Ovary (tissue), 9 donors: ENCODE measurements around the gene MRPL50. TPM values are rescaled to one million over a fixed set of nuclear protein-coding genes. Genes with fewer than 3 reads are reported as not detected.

Source experiments
- DNase-seq, 5 donors: peaks; one replicate each; pipeline ENCODE4 v3.0.0-alpha.2; 2019 to 2020
- H3K27ac ChIP-seq, 2 donors: fragments of 200-600 bp; one replicate each; pipeline versions ENCODE4 v1.5.1 to v1.8.0; 2019 to 2022
- H3K27me3 ChIP-seq: fragments of 200-600 bp; one replicate; pipeline ENCODE4 v1.8.0; 2022
- H3K36me3 ChIP-seq: fragments of 200-600 bp; sonication (generic); one replicate; pipeline ENCODE4 v1.5.1; 2019
- H3K4me1 ChIP-seq: one replicate; pipeline ENCODE4 v1.8.1; 2013; ENCODE audit warnings: mild to moderate bottlenecking, moderate library complexity; ENCODE audit not compliant: insufficient read depth
- H3K4me3 ChIP-seq: fragments of 200-600 bp; sonication (generic); one replicate; pipeline ENCODE4 v1.5.1; 2017
- H3K9me3 ChIP-seq, 2 donors: fragments of 200-600 bp in 1 of 2; sonication (generic) in 1 of 2; one replicate each; pipeline versions ENCODE4 v1.5.1 to v1.8.1; 2013 to 2019; ENCODE audit warnings: mild to moderate bottlenecking in 1 of 2, moderate library complexity in 1 of 2
- CTCF ChIP-seq, 3 donors: fragments of 450-650 bp in 2 of 3; fragments of 200-600 bp in 1 of 3; IDR thresholded peaks; one replicate each; pipeline versions ENCODE4 v1.5.1 to v1.8.0; 2016 to 2022; ENCODE audit warnings: antibody characterized with exemption in 3 of 3, mild to moderate bottlenecking in 1 of 3
- EP300 ChIP-seq: sonication (generic); formaldehyde crosslinking; IDR thresholded peaks from one replicate; pipeline ENCODE4 v1.6.1; 2017; ENCODE audit warnings: antibody characterized with exemption
- POLR2A ChIP-seq: fragments of 450-650 bp; IDR thresholded peaks from one replicate; pipeline ENCODE4 v1.6.1; 2017; ENCODE audit warnings: antibody characterized with exemption, mild to moderate bottlenecking, moderate library complexity
- WGBS, 3 donors: extraction: QIAGEN DNeasy Blood & Tissue Kit in 1 of 3; methylation state at CpG; one replicate each; pipeline versions ENCODE4 v1.1.5 to v1.1.7; 2013 to 2017; 5-methylcytosine and 5-hydroxymethylcytosine counted together
- intact Hi-C, 4 donors: fragments of 100-400 bp; cut with DNase I; formaldehyde crosslinking; loops; one replicate each; pipeline versions ENCODE4 v1.11.0 to v1.15.1; 2022 to 2023
- polyA plus RNA-seq, 2 donors: library from polyadenylated mRNA; stranded (reverse); fragments of 200-250 nt in 1 of 2; fragments of 350-450 nt in 1 of 2; fragmentation: Illumina TruSeq in 1 of 2; extraction: RNeasy Lipid Tissue Mini Kit (QIAGEN cat#74804) in 1 of 2; gene quantifications; one replicate each; pipeline ENCODE4 v1.2.3, GENCODE V29; 2013 to 2014
- total RNA-seq, 7 donors: library from RNA; depleted of rRNA in 2 of 7; stranded (reverse); fragments of >200 nt in 2 of 7; fragmentation: NEBNext Ultra II Directional in 3 of 7; extraction: Animal tissue kit (Norgen Biotek cat#: 25700) in 3 of 7; gene quantifications; one replicate each; pipeline versions ENCODE4 v1.1.0 to v1.2.4, GENCODE V29; 2016 to 2023
- donor health status: DM: no; HTN: no; CAD: no; lungs with moderate emphysema.
- donor health status: DM: no; HTN: no; CAD: no.
- donor health status: Bipolar disorder and iron deficiency.
- donor health status: DM: yes; HTN: yes; CAD: no.
- donor health status: DM: no; HTN: no; CAD: no.
- donor health status: DM: yes; HTN: yes; CAD: no.

Gene MRPL50
- total and polyA plus RNA-seq, 9 donors = 9.2 to 16.9 (median 14.2) TPM

DNA sequence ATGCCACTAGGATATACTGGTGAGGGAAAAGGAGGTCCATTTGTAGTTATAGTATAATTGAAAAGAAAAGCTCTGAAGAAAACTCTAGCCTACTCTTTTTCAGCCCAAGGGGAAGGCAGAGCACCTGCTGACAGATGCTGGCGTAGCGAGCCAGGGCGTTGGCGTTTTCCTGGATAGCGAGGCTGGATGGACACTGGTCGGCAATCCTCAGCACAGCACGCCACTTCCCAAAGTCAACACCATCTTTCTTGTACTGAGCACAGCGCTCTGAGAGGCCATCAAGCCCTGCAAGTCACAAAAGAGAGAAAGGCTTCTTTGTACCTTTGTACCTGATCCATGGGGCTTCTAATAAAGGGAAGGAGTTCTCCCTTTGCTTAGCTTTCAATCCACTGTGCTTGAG, 28.9 kb upstream of the MRPL50 start:
- 88 to 94% (median 92%) methylated on average over 8 of the region's 8 CpGs for WGBS, 3 donors
- H3K4me1 ChIP-seq = no peaks in the 10 kb centered on the region
- no peak for TF ChIP-seq CTCF (IDR thresholded peaks at IDR 0.05)
- no peak for TF ChIP-seq EP300
- no peak for TF ChIP-seq POLR2A
- intact Hi-C loops = no loop called here
- H3K27ac ChIP-seq = no peak overlapping the region
- no peak for DNase-seq
- no peaks in the 10 kb centered on the region for H3K9me3 ChIP-seq
- no peak overlapping the region for H3K4me3 ChIP-seq
- H3K36me3 ChIP-seq = no peaks in the 10 kb centered on the region
- no peaks in the 10 kb centered on the region for H3K27me3 ChIP-seq

DNA sequence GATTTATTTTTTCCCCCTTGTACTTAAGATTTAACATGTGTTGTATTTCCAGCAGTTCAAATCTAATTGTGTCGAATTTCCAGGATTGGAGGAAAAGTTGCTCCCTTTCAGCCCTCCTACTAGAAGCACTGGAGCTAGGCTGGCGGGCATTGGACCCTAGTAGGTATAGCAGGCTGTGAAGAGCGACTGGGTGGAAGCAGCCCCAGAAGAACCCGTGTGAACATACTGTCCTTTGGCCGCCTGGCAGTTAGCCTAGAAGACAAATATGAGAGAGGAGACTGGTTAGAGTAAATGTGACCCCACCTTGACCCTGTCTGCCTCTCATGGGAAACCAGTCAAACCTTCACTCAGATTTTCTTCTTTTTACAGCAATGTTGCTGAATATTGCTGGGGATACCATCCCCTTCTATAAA, 23.2 kb upstream of the MRPL50 start:
- H3K4me3 ChIP-seq = no peak overlapping the region
- DNase-seq = no peak
- no peaks in the 10 kb centered on the region for H3K27me3 ChIP-seq
- peaks cover 0 to 3% of the 10 kb centered on the region in 2 donors for H3K9me3 ChIP-seq
- H3K4me1 ChIP-seq = no peaks in the 10 kb centered on the region
- H3K36me3 ChIP-seq = no peaks in the 10 kb centered on the region
- intact Hi-C loops = no loop called here
- no peak overlapping the region for H3K27ac ChIP-seq
- TF ChIP-seq EP300 (no peak), POLR2A (no peak), CTCF (IDR thresholded peaks at IDR 0.05) (no peak)
- 61 to 75% (median 70%) methylated on average over 5 of the region's 5 CpGs for WGBS, 3 donors

DNA sequence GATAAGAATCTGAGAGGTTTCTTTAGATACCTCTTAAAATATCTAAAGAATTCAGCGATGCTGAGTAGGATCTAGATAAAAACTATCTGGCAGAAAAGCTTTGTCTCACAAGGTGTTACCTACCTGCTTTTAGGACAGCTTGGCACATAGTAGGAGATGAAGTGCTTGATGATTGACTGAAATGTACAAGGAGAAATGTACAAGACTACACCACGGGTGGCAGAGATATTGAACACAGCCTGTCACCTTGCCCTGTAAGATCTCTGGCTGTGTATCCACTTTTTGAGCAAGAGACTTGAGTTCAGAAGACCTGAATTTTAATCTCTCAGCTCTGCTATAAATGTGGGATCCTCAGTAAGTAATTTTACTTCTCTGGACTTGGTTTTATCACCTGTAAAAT, 21.4 kb upstream of the MRPL50 start:
- intact Hi-C loops = no loop called here

GRCh38 chr9:101418518-101419430, 20.4 kb upstream of the MRPL50 start:
- H3K36me3 ChIP-seq = no peaks in the 10 kb centered on the region
- TF ChIP-seq CTCF (IDR thresholded peaks at IDR 0.05) (no peak), EP300 (no peak), POLR2A (no peak)
- no peak overlapping the region for H3K27ac ChIP-seq
- no peaks in the 10 kb centered on the region for H3K27me3 ChIP-seq
- H3K4me3 ChIP-seq = no peak overlapping the region
- no peak for DNase-seq
- peaks cover 0 to 9% of the 10 kb centered on the region in 2 donors for H3K9me3 ChIP-seq
- 51 to 59% (median 57%) methylated on average over 7 of the region's 7 CpGs for WGBS, 3 donors
- intact Hi-C loops = no loop called here
- no peaks in the 10 kb centered on the region for H3K4me1 ChIP-seq

More for the DNA sequence above, 21.4 kb upstream of the MRPL50 start:
- Histone ChIP-seq H3K9me3 (peaks cover 0 to 8% of the 10 kb centered on the region in 2 donors), H3K27me3 (no peaks in the 10 kb centered on the region), H3K4me1 (no peaks in the 10 kb centered on the region), H3K27ac (no peak overlapping the region), H3K36me3 (no peaks in the 10 kb centered on the region), H3K4me3 (no peak overlapping the region)
- no peak for DNase-seq
- WGBS, 3 donors = 63 to 93% (median 90%) methylated on average over 2 of the region's 2 CpGs
- no peak for TF ChIP-seq EP300
- TF ChIP-seq CTCF (IDR thresholded peaks at IDR 0.05) = no peak
- no peak for TF ChIP-seq POLR2A
